ENCODE results near the gene PKD1.
A peak's percentile ranks its signal among the peaks of the same experiment; 100 is the strongest.

Gene PKD1

GRCh38 chr16:2086106-2086742 lies 49.5 kb downstream of the PKD1 start:
- DNase-seq, result no peak

GRCh38 chr16:2085669-2086068 lies 50.0 kb downstream of the PKD1 start:
- DNase-seq, result no peak

GRCh38 chr16:2084895-2085625 lies 50.6 kb downstream of the PKD1 start:
- DNase-seq, result no peak

- no peak for DNase-seq
These were observed 51.6 kb downstream of the PKD1 start for GRCh38 chr16:2083876-2084780.

- DNase-seq, result no peak
These were observed 52.3 kb downstream of the PKD1 start for GRCh38 chr16:2083409-2083808.

- DNase-seq, result no peak
These were observed 52.7 kb downstream of the PKD1 start for GRCh38 chr16:2082983-2083364.

GRCh38 chr16:2082171-2082982 lies 53.3 kb downstream of the PKD1 start:
- DNase-seq, result peak; percentile 44

- DNase-seq, result no peak
These were observed 54.3 kb downstream of the PKD1 start for GRCh38 chr16:2081201-2082084.

GRCh38 chr16:2079991-2080390 lies 55.7 kb downstream of the PKD1 start:
- DNase-seq, result no peak

- DNase-seq, result no peak
These were observed 56.3 kb downstream of the PKD1 start for GRCh38 chr16:2079311-2079800.

GRCh38 chr16:2078691-2079090 lies 57.0 kb downstream of the PKD1 start:
- no peak for DNase-seq

- DNase-seq, result no peak
These were observed 57.6 kb downstream of the PKD1 start for GRCh38 chr16:2078096-2078495.

GRCh38 chr16:2077696-2078095 lies 58.0 kb downstream of the PKD1 start:
- DNase-seq, result no peak

GRCh38 chr16:2077016-2077415 lies 58.7 kb downstream of the PKD1 start:
- no peak for DNase-seq

GRCh38 chr16:2076072-2076865 lies 59.4 kb downstream of the PKD1 start:
- DNase-seq, result no peak

GRCh38 chr16:2075631-2076030 lies 60.1 kb downstream of the PKD1 start:
- no peak for DNase-seq

GRCh38 chr16:2074071-2074470 lies 61.6 kb downstream of the PKD1 start:
- no peak for DNase-seq

GRCh38 chr16:2072926-2073325 lies 62.8 kb downstream of the PKD1 start:
- DNase-seq, result no peak

- DNase-seq, result no peak
These were observed 64.1 kb downstream of the PKD1 start for GRCh38 chr16:2071454-2072202.

All from NCI-H187 treated with DMSO at 0.1 percent for 48 hours (cell line).